Measurements from ENCODE around the gene ADCY4. TPM values are rescaled to one million over a fixed set of nuclear protein-coding genes. Genes with fewer than 3 reads are reported as not detected.

The ADCY4 gene
- total and polyA plus RNA-seq, 3 donors from 2014 or later, result 10.0 to 23.1 (median 13.9) TPM

- 80 to 88% methylated on average over 4 to 6 of the region's 6 CpGs for WGBS, 2 donors
- TF ChIP-seq CTCF (IDR thresholded peaks at IDR 0.05) (no peak), POLR2A (IDR thresholded peaks at IDR 0.05) (no peak)
These were observed 53.9 kb downstream of the ADCY4 start for GRCh38 chr14:24280797-24281460.

GRCh38 chr14:24279301-24280186 is 55.3 kb downstream of the ADCY4 start:
- no peaks in the 10 kb centered on the region for H3K9me3 ChIP-seq
- intact Hi-C loops (cut with DNase I; ENCODE audit: low total_unique reads), result no loop called here
- no peak overlapping the region for H3K27ac ChIP-seq
- no peaks in the 10 kb centered on the region for H3K27me3 ChIP-seq
- no peaks in the 10 kb centered on the region for H3K36me3 ChIP-seq (ENCODE audit: low read depth, missing control alignments)
- WGBS, 2 donors, result 84 to 88% methylated on average over 11 of the region's 11 CpGs
- H3K4me1 ChIP-seq, result no peaks in the 10 kb centered on the region
- TF ChIP-seq POLR2A (IDR thresholded peaks at IDR 0.05) (no peak), CTCF (IDR thresholded peaks at IDR 0.05) (no peak)
- no peak for DNase-seq
- no peak overlapping the region for H3K4me3 ChIP-seq

More at GRCh38 chr14:24280797-24281460, 53.9 kb downstream of the ADCY4 start:
- H3K9me3 ChIP-seq, result no peaks in the 10 kb centered on the region
- H3K27me3 ChIP-seq, result no peaks in the 10 kb centered on the region
- no peak for DNase-seq
- H3K4me3 ChIP-seq, result no peak overlapping the region
- intact Hi-C loops (cut with DNase I; ENCODE audit: low total_unique reads), result no loop called here
- H3K4me1 ChIP-seq, result no peaks in the 10 kb centered on the region
- no peak overlapping the region for H3K27ac ChIP-seq
- no peaks in the 10 kb centered on the region for H3K36me3 ChIP-seq (ENCODE audit: low read depth, missing control alignments)

GRCh38 chr14:24278424-24278823 is 56.4 kb downstream of the ADCY4 start:
- intact Hi-C loops (cut with DNase I; ENCODE audit: low total_unique reads), result no loop called here
- Histone ChIP-seq H3K4me3 (no peak overlapping the region), H3K4me1 (no peaks in the 10 kb centered on the region), H3K27ac (no peak overlapping the region), H3K36me3 (ENCODE audit: low read depth, missing control alignments) (no peaks in the 10 kb centered on the region), H3K9me3 (no peaks in the 10 kb centered on the region), H3K27me3 (no peaks in the 10 kb centered on the region)
- no peak for DNase-seq
- no peak for TF ChIP-seq CTCF (IDR thresholded peaks at IDR 0.05)
- WGBS, 2 donors, result 89 to 90% methylated on average over 5 of the region's 5 CpGs

- Histone ChIP-seq H3K27ac (no peak overlapping the region), H3K4me3 (no peak overlapping the region), H3K36me3 (ENCODE audit: low read depth, missing control alignments) (no peaks in the 10 kb centered on the region), H3K4me1 (no peaks in the 10 kb centered on the region), H3K27me3 (no peaks in the 10 kb centered on the region), H3K9me3 (no peaks in the 10 kb centered on the region)
- DNase-seq, result no peak
- TF ChIP-seq CTCF (IDR thresholded peaks at IDR 0.05) (no peak), POLR2A (IDR thresholded peaks at IDR 0.05) (no peak)
- WGBS, 2 donors, result 84 to 87% methylated on average over 11 of the region's 11 CpGs
- intact Hi-C loops (cut with DNase I; ENCODE audit: low total_unique reads), result no loop called here
These were observed 57.1 kb downstream of the ADCY4 start for GRCh38 chr14:24277606-24278321.

Measured in testis (tissue), 3 donors.